GM12872 (cell line): Measurements from ENCODE around the gene MGAT5.

Experiments used
- TF ChIP-seq, protein P1 (sequence below): IDR thresholded peaks from 3 replicates; pipeline ENCODE4 v1.5.1; 2011; ENCODE audit warnings: low read depth, mild to moderate bottlenecking, low read length, moderate library complexity; ENCODE audit not compliant: insufficient read depth

Gene MGAT5

GRCh38 chr2:134412639-134412999, 158.7 kb downstream of the MGAT5 start:
- TF ChIP-seq, protein P1, sequence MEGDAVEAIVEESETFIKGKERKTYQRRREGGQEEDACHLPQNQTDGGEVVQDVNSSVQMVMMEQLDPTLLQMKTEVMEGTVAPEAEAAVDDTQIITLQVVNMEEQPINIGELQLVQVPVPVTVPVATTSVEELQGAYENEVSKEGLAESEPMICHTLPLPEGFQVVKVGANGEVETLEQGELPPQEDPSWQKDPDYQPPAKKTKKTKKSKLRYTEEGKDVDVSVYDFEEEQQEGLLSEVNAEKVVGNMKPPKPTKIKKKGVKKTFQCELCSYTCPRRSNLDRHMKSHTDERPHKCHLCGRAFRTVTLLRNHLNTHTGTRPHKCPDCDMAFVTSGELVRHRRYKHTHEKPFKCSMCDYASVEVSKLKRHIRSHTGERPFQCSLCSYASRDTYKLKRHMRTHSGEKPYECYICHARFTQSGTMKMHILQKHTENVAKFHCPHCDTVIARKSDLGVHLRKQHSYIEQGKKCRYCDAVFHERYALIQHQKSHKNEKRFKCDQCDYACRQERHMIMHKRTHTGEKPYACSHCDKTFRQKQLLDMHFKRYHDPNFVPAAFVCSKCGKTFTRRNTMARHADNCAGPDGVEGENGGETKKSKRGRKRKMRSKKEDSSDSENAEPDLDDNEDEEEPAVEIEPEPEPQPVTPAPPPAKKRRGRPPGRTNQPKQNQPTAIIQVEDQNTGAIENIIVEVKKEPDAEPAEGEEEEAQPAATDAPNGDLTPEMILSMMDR = no peak

DNA sequence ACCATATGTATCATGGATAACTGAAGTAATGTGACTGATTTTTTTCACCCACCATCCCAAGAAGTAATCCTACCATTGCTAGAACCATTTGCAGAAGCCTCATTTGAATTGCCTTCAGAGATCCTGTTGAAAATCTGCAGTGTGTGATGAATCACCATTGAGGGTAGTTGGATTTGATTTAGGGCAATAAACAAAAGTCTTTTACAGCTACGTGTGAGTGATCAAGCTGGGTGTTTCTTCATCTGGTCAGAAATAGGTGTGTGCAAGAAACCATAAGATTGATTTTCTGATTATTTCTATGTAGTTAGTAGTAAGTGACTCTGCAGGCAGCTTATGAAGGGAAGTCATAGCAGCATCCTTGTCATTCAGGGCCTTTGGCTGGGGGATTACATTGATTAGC, 159.6 kb downstream of the MGAT5 start:
- TF ChIP-seq, protein P1 = no peak

DNA sequence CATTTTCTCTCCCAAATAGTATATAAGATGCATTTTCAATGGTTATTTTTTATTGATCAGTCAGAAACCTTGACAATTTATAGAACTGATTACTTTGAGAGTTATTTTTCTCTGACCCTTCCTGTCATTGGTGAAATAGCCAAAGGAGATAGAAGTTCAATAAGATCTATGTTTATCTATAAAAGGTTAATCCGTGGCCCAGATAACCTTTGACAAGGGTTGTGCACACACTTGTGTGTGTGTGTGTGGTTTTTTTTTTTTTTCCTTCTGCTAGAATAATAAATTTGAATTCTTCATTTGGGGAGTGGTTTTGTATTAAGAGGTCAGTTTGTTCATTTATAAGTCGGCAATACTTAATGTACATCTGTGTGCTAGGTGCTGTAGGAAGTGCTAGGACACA, 160.0 kb downstream of the MGAT5 start:
- TF ChIP-seq, protein P1 = no peak

DNA sequence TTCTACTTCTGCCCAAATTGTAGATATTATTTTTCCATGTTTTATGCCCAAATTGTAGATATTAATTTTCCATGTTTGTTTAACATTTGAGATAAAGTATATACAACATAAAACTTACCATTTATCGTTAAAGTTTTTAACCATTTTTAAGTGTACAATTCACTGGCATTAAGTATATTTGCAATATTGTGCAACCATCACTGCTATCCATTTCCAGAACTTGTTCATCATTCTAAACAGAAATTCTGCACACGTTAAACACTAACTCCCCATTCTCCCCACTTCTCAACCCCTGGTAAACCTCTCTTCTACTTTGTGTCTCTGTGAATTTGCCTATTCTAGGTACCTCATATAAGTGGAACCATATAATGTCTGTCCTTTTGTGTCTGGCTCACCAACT, 162.1 kb downstream of the MGAT5 start:
- TF ChIP-seq, protein P1 = no peak

DNA sequence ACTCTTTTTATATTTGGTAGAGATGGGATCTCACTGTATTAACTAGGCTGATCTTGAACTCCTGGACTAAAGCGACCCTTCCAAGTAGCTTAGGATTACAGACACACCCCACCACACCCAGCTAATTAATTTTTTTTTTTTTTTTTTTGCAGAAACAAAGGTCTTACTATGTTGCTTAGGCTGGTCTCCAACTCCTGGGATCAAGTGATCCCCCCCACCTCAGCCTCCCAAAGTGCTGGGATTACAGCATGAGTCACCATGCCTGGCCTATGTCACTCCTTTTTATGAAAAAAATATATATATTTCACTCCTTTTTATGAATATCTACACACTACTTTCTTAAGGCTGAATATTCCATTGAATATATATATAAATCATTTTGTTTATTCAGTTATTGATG, 162.8 kb downstream of the MGAT5 start:
- TF ChIP-seq, protein P1 = no peak

DNA sequence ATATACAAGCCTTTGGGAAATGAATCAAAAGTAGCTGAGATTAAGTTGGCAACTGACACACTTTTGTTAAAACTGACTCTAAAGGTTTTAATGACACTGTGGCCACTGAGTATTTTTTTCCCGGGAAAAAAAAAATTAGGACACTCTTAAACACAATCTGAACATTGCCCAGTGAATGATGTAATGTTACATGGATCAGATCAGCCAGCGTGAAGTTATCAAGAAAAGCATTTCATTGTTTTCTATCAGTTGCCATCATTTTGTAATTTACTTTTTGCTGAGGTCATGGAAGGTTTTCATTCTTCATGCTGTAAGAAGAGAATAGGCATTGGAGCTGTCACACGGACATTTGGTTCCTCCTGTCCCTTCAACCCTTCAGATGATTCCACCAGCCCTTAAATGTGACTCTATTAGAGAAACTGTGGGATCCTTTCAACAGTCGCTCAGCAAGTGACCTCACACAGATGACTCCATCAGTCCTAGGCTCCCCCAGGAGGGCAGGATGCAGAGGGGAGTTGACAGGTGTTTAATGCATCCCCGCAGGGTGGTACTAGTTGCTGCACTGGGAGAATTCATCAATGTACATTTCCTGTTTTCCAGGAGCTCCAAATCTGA, 164.2 kb downstream of the MGAT5 start:
- TF ChIP-seq, protein P1 = no peak

- TF ChIP-seq, protein P1 = no peak
Observed at GRCh38 chr2:134420259-134420658, 166.4 kb downstream of the MGAT5 start.
